H1 (cell line): ENCODE data around the gene SAFB.

Experiments used
- ATF2 ChIP-seq: IDR thresholded peaks from 2 replicates; pipeline ENCODE4 v1.6.1; 2012; ENCODE audit warnings: low read length, inconsistent platforms
- BACH1 ChIP-seq: IDR thresholded peaks from 2 replicates; pipeline ENCODE4 v1.6.1; 2012; ENCODE audit warnings: low read length, improper control_type of control experiment
- CTCF ChIP-seq, 3 experiments: IDR thresholded peaks; 1 replicate in 2 of 3; 2 replicates in 1 of 3; pipeline versions ENCODE4 v1.5.1 to v1.6.1; 2011; ENCODE audit warnings: low read length in 3 of 3, mild to moderate bottlenecking in 3 of 3, inconsistent platforms in 2 of 3, low read depth in 1 of 3, moderate library complexity in 1 of 3; ENCODE audit not compliant: insufficient read depth in 1 of 3; ENCODE audit errors: control extremely low read depth in 1 of 3
- EZH2 ChIP-seq: fragments of 200-600 bp; sonication (generic); IDR thresholded peaks from 2 replicates; pipeline ENCODE4 v1.7.1; 2012; ENCODE audit warnings: low read depth, mild to moderate bottlenecking, moderate library complexity, low read length, inconsistent platforms; ENCODE audit not compliant: severe bottlenecking
- JUN ChIP-seq: IDR thresholded peaks from 2 replicates; pipeline ENCODE4 v1.6.1; 2011; ENCODE audit warnings: low read depth, mild to moderate bottlenecking, improper control_type of control experiment, low read length
- JUND ChIP-seq: IDR thresholded peaks from 2 replicates; pipeline ENCODE4 v1.6.1; 2011; ENCODE audit warnings: mild to moderate bottlenecking, improper control_type of control experiment, low read length
- NANOG ChIP-seq: IDR thresholded peaks from 2 replicates; pipeline ENCODE4 v1.6.1; 2011; ENCODE audit warnings: low read length, low read depth, mild to moderate bottlenecking, inconsistent platforms; ENCODE audit not compliant: insufficient read depth, poor library complexity, severe bottlenecking
- NRF1 ChIP-seq: IDR thresholded peaks from 2 replicates; pipeline ENCODE4 v1.6.1; 2011; ENCODE audit warnings: mild to moderate bottlenecking, low read depth, low read length, improper control_type of control experiment
- PHF8 ChIP-seq: fragments of 200-600 bp; sonication (generic); conservative IDR thresholded peaks from 2 replicates; pipeline ENCODE4 v1.7.1; 2012; ENCODE audit warnings: low read depth, mild to moderate bottlenecking, inconsistent platforms, low read length, moderate library complexity
- POLR2A ChIP-seq, 2 experiments: IDR thresholded peaks; 1 replicate in 1 of 2; 2 replicates in 1 of 2; pipeline ENCODE4 v1.6.1; 2011; ENCODE audit warnings: low read depth in 2 of 2, low read length in 2 of 2, mild to moderate bottlenecking in 2 of 2; ENCODE audit errors: control extremely low read depth in 1 of 2
- RAD21 ChIP-seq, 2 experiments: IDR thresholded peaks in 1 of 2; conservative IDR thresholded peaks in 1 of 2; 2 replicates each; pipeline ENCODE4 v1.6.1; 2011; ENCODE audit warnings: low read depth in 2 of 2, low read length in 2 of 2, improper control_type of control experiment in 1 of 2, inconsistent platforms in 1 of 2, mild to moderate bottlenecking in 1 of 2, moderate library complexity in 1 of 2
- SP2 ChIP-seq: IDR thresholded peaks from 2 replicates; pipeline ENCODE4 v1.6.1; 2012; ENCODE audit warnings: mild to moderate bottlenecking, low read length, inconsistent platforms
- TAF7 ChIP-seq: optimal IDR thresholded peaks from 2 replicates; pipeline ENCODE3; 2011; ENCODE audit warnings: low read depth, mild to moderate bottlenecking, inconsistent platforms, low read length, moderate library complexity, borderline replicate concordance
- TEAD4 ChIP-seq: IDR thresholded peaks from 2 replicates; pipeline ENCODE4 v1.6.1; 2012; ENCODE audit warnings: low read depth, low read length, inconsistent platforms, mixed read lengths

- TF ChIP-seq JUND (no peak), BACH1 (no peak), JUN (no peak), SP2 (no peak), CTCF (IDR thresholded peaks at IDR 0.05; ENCODE audit: control extremely low read depth in 1 of 3, insufficient read depth in 1 of 3, low read depth in 1 of 3, low read length in 3 of 3) (no peak), POLR2A (IDR thresholded peaks at IDR 0.05; ENCODE audit: control extremely low read depth in 1 of 2, low read depth in 2 of 2, low read length in 2 of 2) (no peak), NRF1 (no peak), PHF8 (no peak), EZH2 (no peak), TAF7 (no peak), RAD21 (IDR thresholded peaks at IDR 0.05 in 1 of 2, conservative IDR thresholded peaks at IDR 0.05 in 1 of 2; ENCODE audit: low read depth in 2 of 2, low read length in 2 of 2) (no peak), TEAD4 (no peak), NANOG (no peak), ATF2 (no peak)
Observed at GRCh38 chr19:5621311-5621944, 1.5 kb upstream of the SAFB start.
